ENCODE results near the gene DTD1. TPM values are rescaled to one million over a fixed set of nuclear protein-coding genes. Genes with fewer than 3 reads are reported as not detected.

Gene DTD1
- total and polyA plus RNA-seq, 2 of the 13 experiments (the other 11 are each of a cell fraction or from before 2014, with no cell fraction given), result 41.2 to 79.3 TPM

Small RNAs within 50 kb of the gene (small RNA-seq; reads per million reads assigned to genes)
- gene RN7SL638P (ENCODE audit: insufficient read depth in 2 of 3, insufficient read length in 3 of 3, low read depth in 2 of 3, low replicate concordance in 1 of 3) (0 reads per million in 3 experiments), gene RNU6ATAC34P (ENCODE audit: insufficient read depth in 2 of 3, insufficient read length in 3 of 3, low read depth in 2 of 3, low replicate concordance in 1 of 3) (0 to 0.97 (median 0.33) reads per million in 3 experiments)

Other genes starting within 250 kb of the DTD1 start
- gene DZANK1, start 121.0 kb upstream of the DTD1 start, total RNA-seq (2016; rRNA removed; fragmentation: Illumina TruSeq; extraction: Trizol), result 1.4 and 1.6 TPM in 2 replicates
- gene DZANK1, start 121.0 kb upstream of the DTD1 start, polyA plus RNA-seq (2011; rRNA removed), result 2.6 and 3.2 TPM in 2 replicates
- gene POLR3F, start 120.7 kb upstream of the DTD1 start, total RNA-seq (2016; rRNA removed; fragmentation: Illumina TruSeq; extraction: Trizol), result 25.5 and 31.2 TPM in 2 replicates
- gene POLR3F, start 120.7 kb upstream of the DTD1 start, polyA plus RNA-seq (2011; rRNA removed), result 11.7 and 12.8 TPM in 2 replicates
- gene RBBP9, start 90.8 kb upstream of the DTD1 start, total RNA-seq (2016; rRNA removed; fragmentation: Illumina TruSeq; extraction: Trizol), result 56.3 and 99.5 TPM in 2 replicates
- 25.1 and 28.0 TPM in 2 replicates for gene RBBP9, start 90.8 kb upstream of the DTD1 start, polyA plus RNA-seq (2011; rRNA removed)
- 120 and 178 TPM in 2 replicates for gene SEC23B, start 80.1 kb upstream of the DTD1 start, total RNA-seq (2016; rRNA removed; fragmentation: Illumina TruSeq; extraction: Trizol)
- 105 and 114 TPM in 2 replicates for gene SEC23B, start 80.1 kb upstream of the DTD1 start, polyA plus RNA-seq (2011; rRNA removed)
- 185 and 214 TPM in 2 replicates for gene SMIM26, start 20.6 kb upstream of the DTD1 start, total RNA-seq (2016; rRNA removed; fragmentation: Illumina TruSeq; extraction: Trizol)
- 249 and 262 TPM in 2 replicates for gene SMIM26, start 20.6 kb upstream of the DTD1 start, polyA plus RNA-seq (2011; rRNA removed)
- gene SCP2D1, start 225.7 kb downstream of the DTD1 start, total RNA-seq (2016; rRNA removed; fragmentation: Illumina TruSeq; extraction: Trizol), result not detected in 2 replicates
- gene SCP2D1, start 225.7 kb downstream of the DTD1 start, polyA plus RNA-seq (2011; rRNA removed), result not detected in 2 replicates